ENCODE data around the gene RGS5. TPM values are rescaled to one million over a fixed set of nuclear protein-coding genes. Genes with fewer than 3 reads are reported as not detected.
"Not testable (repeated sequence)": the region's sequence is repeated elsewhere in the genome, so short reads cannot be mapped to it uniquely, and the experiment has no call there.

Gene RGS5
- 10 to 100 TPM; 10.1 to 15.2 (median 13.4) TPM for polyA plus RNA-seq (ENCODE audit: insufficient read length in 3 of 3)

- no peak for DNase-seq (ENCODE audit: low read depth in 3 of 3, low spot score in 2 of 3)
Measured at GRCh38 chr1:163202833-163203451, at the start of gene RGS5. TSS of gene RGS5 (minus strand) at chr1:163202916. CDS start at chr1:163202835, 81 bp downstream.

- no peak for DNase-seq (ENCODE audit: low read depth in 3 of 3, low spot score in 2 of 3)
Measured at GRCh38 chr1:163250382-163250974, 47.8 kb upstream of the RGS5 start.

- no peak for DNase-seq (ENCODE audit: low read depth in 3 of 3, low spot score in 2 of 3)
Measured at GRCh38 chr1:163248064-163248463, 45.3 kb upstream of the RGS5 start.

GRCh38 chr1:163244648-163245047, 41.9 kb upstream of the RGS5 start:
- not testable (repeated sequence) for DNase-seq (ENCODE audit: low read depth in 3 of 3, low spot score in 2 of 3)

- DNase-seq (ENCODE audit: low read depth in 3 of 3, low spot score in 2 of 3) = no peak
Measured at GRCh38 chr1:163241746-163242145, 39.0 kb upstream of the RGS5 start.

GRCh38 chr1:163240705-163241104, 38.0 kb upstream of the RGS5 start:
- no peak for DNase-seq (ENCODE audit: low read depth in 3 of 3, low spot score in 2 of 3)

GRCh38 chr1:163233643-163234042, 30.9 kb upstream of the RGS5 start:
- not testable (repeated sequence) for DNase-seq (ENCODE audit: low read depth in 3 of 3, low spot score in 2 of 3)

- no peak for DNase-seq (ENCODE audit: low read depth in 3 of 3, low spot score in 2 of 3)
Measured at GRCh38 chr1:163231385-163231784, 28.7 kb upstream of the RGS5 start.

- no peak for DNase-seq (ENCODE audit: low read depth in 3 of 3, low spot score in 2 of 3)
Measured at GRCh38 chr1:163230827-163231226, 28.1 kb upstream of the RGS5 start.

GRCh38 chr1:163228271-163228670, 25.6 kb upstream of the RGS5 start:
- DNase-seq (ENCODE audit: low read depth in 3 of 3, low spot score in 2 of 3) = not testable (repeated sequence)

GRCh38 chr1:163227126-163227525, 24.4 kb upstream of the RGS5 start:
- no peak for DNase-seq (ENCODE audit: low read depth in 3 of 3, low spot score in 2 of 3)

- no peak for DNase-seq (ENCODE audit: low read depth in 3 of 3, low spot score in 2 of 3)
Measured at GRCh38 chr1:163213626-163214025, 10.9 kb upstream of the RGS5 start.

- DNase-seq (ENCODE audit: low read depth in 3 of 3, low spot score in 2 of 3) = no peak
Measured at GRCh38 chr1:163211667-163212066, 9.0 kb upstream of the RGS5 start.

GRCh38 chr1:163205513-163205912, 2.8 kb upstream of the RGS5 start:
- DNase-seq (ENCODE audit: low read depth in 3 of 3, low spot score in 2 of 3) = no peak

GRCh38 chr1:163203561-163203960, 845 bp upstream of the RGS5 start:
- no peak for DNase-seq (ENCODE audit: low read depth in 3 of 3, low spot score in 2 of 3)

- no peak for DNase-seq (ENCODE audit: low read depth in 3 of 3, low spot score in 2 of 3)
Measured at GRCh38 chr1:163201906-163202305, 810 bp downstream of the RGS5 start.

GRCh38 chr1:163197022-163197421, 5.7 kb downstream of the RGS5 start:
- DNase-seq (ENCODE audit: low read depth in 3 of 3, low spot score in 2 of 3) = no peak

GRCh38 chr1:163196449-163196787, 6.3 kb downstream of the RGS5 start:
- DNase-seq (ENCODE audit: low read depth in 3 of 3, low spot score in 2 of 3) = no peak

- no peak for DNase-seq (ENCODE audit: low read depth in 3 of 3, low spot score in 2 of 3)
Measured at GRCh38 chr1:163195728-163196448, 6.8 kb downstream of the RGS5 start.

GRCh38 chr1:163191301-163191700, 11.4 kb downstream of the RGS5 start:
- no peak for DNase-seq (ENCODE audit: low read depth in 3 of 3, low spot score in 2 of 3)

- no peak for DNase-seq (ENCODE audit: low read depth in 3 of 3, low spot score in 2 of 3)
Measured at GRCh38 chr1:163188947-163189346, 13.8 kb downstream of the RGS5 start.

GRCh38 chr1:163187849-163188248, 14.9 kb downstream of the RGS5 start:
- DNase-seq (ENCODE audit: low read depth in 3 of 3, low spot score in 2 of 3) = no peak
